GM19438 (cell line): Measurements from ENCODE around the gene RPL32.

ENCODE experiments used
- ATAC-seq: cut with Tn5 transposase; IDR thresholded peaks from one replicate; pipeline ENCODE4 v1.9.1; 2021; ENCODE audit warnings: low read depth; ENCODE audit not compliant: unreplicated experiment

Gene RPL32

DNA sequence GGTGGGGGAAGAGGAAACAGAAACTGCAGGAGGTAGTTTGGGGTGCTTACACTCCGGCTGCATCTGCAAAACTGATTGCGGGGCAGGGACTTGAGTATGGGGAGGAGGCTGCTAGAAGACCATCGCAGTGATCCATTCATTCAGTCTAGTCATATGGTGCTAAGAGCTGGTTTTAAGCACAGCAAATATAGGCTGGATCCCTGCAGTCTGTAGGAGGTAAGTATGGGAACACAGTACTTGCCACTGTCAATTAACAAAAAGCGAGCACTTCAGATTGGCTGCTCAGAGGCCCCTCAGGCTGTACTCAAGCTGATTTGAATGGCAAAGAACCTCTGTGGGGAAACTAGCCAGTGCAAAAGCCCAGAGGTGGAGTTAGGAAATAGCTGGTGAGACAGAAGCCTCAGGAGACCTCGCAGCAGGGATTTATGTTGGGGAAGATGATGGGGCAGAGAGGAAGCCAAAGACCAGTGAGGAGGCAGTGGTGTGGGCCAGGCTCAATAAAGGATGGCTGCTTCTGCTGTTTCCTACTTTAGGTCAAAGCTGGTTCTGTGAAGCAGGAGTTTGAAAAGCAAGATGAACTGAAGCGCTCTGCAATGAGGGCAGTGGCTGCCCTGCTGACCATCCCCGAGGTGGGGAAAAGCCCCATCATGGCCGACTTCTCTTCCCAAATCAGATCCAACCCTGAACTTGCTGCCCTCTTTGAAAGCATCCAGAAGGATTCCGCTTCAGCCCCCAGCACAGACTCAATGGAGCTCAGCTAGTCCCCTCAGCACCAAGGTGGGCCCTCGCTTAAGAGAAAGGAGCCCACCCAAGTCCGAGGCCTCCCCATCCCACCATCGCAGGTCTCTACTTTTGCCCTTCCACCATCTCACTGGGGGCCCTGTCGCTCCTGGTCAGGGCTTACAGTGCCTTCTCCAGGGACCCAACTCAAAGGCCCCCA is 7.9 kb downstream of the RPL32 start:
- no peak for ATAC-seq

DNA sequence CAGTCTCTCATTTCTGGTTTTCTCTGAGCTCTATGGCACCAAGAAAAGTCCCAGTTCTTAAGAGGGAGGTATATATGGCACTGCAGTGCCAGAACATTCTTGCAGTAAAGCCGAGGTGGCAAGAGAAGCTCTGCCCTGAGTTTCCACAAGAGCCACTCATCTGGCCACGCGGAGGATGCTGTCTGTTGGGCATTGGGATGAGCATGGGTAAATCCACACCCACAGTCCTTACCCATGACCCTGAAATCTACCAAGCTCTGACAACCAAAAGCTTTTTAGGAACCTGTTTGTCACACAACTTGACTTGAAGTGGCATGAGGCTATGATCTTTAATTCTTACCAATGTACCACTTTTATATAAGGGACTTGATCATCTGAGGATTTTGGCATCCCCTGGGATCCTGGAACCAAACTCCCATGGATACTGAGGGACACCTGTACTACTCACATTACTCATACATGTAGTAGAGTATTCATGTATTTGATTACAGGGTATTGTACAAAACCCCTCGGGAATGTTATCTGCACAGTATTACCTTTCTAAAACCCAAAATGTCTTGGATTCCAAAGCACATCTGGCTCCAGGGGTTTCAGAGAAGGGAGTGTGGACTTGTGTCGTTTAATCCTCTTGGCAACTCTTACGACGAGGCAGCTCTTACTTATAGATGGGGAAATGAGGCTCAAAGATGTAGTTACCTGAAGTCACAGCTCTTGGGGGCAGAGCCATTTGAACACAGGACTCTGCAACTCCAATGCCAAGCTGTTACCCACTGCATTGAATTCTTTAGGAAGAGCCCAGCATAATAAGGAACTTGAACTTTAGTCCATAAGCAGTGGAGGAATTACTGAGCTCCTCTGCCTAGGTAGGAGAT is 8.8 kb downstream of the RPL32 start:
- no peak for ATAC-seq

DNA sequence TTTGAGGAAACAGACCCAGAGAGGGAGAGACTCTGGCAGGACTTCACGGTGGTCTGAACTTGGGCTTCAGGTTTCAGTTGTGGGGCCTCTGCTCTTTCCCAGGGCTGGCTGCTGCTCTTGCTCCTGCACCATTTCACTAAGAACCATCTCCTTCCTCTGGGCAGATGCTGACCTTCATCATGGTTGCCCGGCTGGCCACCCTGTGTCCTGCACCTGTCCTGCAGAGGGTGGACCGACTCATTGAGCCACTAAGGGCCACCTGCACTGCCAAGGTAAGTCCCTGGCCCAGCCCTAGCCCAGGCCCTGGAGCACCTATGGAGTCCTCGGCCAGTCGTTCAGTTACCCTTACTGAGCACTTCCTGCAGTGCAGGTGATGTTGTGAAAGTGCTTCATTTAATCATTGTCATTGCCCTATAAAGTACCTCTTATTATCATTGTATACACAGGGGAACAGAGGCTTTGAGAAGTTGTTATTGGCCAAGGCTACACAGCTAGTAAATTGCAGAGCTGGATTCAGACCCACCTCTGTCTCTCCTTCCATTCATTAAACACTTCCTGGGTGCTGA is 10.0 kb downstream of the RPL32 start:
- ATAC-seq: no peak

DNA sequence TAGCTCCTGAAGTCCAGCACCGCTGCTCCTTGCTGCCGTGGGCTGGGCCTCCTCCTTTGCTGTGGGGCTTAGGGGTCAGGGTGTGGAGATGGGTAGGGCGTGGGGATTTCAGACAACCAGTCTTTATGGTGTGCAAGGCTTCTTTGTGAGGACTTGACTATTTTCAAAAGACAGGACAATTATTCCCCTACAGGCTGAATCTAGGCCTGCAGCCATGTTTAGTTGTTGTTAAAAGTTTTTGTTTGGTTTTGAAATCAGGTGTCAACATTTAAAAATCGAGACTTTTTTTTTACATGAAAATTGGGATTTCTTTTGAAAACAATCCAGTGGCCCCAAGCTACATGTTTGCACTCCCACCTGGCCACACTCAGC is 10.6 kb downstream of the RPL32 start:
- ATAC-seq: no peak

DNA sequence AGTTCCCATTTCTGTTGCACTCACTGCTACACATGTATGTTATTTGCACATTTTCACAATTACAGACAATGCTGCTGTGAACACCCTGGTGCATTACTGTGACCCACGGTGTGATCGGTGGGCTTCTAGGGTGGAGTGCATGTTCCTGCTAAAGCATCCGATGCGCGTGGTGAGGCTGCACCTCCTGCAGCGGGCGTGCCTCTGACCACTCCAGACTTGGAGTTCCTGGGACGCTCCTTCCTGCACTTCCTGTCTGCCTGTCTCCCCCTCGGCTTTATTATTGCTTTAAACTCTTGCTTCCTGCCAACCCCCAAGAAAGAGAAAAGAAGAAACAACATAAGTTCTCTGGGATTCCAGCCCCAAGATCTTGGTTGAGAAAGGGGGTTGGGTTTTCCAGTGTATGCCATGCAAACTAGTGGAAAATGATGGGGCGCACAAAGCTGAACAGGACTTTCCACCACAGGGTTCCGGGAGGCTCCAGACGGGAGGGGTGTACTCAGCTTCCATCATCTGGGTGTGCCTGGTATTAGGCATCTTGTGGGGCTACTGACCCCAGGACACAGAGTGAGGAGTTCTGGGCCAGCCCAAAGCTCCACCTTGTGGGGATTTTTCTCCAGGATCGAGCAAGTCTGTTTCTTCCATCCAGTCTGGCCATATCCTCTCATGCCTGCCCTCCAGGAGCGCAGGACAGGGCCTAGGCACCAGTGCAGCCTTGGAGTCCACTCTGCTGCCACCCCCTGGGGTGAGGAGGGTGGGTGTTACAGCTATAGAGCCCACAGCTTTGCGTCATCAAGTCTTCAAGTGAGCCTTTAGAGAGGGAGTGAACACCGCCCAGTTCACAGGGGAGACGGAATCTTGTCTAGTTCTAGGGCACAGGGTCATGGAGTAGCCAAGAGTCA is 11.2 kb downstream of the RPL32 start:
- no peak for ATAC-seq

DNA sequence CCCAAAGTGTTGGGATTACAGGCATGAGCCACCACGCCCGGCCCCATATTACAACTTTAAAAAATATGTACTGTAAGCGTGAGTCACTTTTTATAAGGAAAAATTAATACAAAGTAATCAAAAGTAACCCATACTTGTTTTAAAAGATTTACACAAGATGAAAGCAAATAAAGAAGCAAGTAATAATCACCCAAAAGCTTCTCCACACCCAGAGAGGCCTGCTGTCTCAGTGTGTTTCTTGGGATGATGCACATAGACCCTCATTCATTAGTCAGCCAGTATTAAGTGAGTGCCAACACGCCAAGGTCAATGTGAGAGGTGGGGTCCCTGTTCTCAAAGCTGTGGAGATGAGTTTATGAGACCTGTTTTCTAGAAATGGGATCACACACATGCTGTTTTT is 12.0 kb downstream of the RPL32 start:
- ATAC-seq: no peak

DNA sequence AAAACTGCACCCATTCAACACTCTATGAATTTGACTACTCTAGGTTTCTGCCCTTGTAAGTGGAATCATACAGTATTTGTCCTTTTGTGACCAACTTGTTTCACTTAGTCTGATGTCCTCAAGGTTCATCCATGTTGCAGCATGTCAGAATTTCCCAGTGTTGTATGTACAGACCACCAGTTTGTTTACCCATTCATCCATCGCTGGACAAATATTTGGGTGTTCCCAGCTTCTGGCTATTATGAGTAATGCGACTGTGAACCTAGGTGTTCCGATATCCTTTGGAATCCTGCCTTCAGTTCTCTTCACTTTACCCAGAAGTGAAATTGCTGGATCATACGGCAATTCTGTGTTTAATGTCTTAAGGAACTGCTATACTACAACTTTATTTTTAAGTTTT is 12.6 kb downstream of the RPL32 start:
- no peak for ATAC-seq

DNA sequence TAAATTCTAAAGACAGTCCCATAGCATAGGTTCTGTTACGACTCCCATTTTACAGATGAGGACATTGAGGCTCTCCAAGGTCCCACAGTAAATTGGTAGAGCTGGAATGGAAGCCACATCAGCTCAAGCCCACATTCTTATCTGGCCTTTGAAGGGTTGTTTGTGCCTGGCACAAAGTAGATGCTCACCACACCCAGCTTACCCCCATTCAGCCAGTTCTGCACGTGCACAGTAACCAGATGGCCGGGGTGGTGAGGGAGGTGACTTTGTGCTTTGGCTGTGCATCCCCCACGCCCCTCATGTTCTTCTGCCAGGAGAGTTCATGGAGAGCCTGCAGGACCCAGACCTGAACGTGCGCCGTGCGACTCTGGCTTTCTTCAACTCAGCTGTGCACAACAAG is 16.2 kb downstream of the RPL32 start:
- no peak for ATAC-seq

DNA sequence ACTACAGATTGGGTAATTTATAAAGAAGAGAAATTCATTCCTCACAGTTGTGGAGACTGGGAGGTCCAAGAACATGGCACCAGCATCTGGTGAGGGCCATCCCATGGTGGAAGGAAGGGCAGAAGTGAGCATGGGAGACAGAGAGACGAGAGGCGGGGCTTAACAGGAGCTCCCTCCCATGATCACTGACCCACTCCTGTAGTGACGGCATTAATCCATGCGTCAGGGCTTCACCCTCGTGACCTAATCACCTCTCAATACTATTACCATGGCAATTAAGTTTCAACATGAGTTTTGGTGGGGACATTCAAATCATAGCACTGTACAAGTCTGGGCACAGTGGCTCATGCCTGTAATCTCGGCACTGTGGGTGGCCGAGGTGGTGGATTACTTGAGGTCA is 17.1 kb downstream of the RPL32 start:
- ATAC-seq: no peak

DNA sequence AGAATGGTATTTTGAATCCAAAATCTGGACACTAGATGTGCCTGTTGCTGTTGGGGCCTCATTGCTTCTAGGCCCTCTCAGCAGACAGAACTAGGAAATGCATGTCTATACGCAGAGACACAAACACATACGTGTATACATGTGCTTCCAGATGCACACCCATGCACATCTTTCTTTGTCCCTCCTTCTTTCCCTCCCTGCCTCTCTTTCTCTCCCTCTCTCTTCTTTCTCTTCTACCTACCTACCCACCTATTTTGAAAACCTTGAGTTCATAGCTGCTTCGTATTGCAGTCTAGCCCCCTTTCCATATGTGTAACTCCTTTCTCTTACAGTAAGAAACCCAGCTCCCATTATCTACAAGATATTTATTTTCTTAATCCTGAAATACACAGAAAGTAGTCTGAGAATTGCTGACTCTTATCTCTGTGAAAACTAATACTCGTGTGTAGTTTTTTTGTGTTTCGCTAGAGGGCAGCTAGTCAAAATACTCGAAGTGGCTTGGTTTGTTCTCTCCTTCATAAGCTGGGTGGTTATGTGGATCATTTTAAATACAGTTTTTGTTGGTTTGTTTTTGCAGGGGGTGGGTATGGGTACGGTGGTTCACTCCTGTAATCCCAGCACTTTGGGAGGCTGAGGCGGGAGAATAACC is 18.5 kb downstream of the RPL32 start:
- no peak for ATAC-seq

DNA sequence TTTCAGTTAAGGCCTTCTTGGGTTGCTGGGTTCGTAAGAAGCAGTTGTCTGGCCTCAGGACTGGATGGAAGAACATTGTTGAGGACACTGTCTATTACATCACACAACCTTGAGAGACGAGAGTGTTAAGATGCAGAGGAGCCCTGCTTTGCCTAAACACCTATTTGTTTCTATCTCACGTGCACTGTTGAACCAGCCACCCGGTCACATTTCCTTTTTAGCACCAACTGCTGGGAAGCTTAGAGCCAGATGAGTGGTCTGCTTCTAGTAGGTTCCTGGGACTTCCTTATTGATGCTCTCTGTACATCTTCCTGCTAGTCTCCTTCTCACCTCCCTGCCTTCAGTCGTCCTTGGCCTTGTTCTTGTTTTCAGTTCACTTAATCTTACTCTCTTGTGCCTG is 22.6 kb downstream of the RPL32 start:
- no peak for ATAC-seq

DNA sequence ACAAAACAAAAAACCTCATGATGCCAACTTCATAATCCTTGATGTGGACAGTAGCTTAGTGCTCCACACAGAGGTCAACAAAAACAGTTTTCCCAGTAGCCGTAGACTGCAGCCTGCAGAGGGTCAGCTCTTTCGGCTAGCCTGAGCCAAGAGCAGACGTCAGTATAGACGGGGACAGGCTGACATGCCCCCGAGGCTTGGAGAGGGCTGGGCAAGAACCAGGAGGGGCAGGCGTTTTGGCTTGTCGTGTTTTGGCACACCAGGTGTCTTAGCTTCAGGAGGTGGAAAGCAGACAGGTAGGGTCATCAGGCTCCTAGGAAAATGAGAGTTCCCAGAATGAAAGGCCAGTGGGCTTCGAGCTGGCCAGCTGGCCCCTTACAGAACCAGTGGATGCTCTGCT is 23.1 kb downstream of the RPL32 start:
- no peak for ATAC-seq

DNA sequence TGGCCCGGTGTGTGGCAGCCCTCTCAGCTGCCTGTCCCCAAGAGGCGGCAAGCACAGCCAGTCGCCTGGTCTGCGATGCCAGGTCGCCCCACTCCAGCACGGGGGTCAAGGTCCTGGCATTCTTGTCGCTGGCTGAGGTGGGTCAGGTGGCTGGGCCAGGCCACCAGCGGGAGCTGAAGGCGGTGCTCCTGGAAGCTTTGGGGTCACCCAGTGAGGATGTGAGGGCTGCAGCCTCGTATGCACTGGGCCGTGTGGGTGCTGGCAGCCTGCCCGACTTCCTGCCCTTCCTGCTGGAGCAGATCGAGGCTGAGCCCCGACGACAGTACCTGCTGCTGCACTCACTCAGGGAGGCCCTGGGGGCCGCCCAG is 24.0 kb downstream of the RPL32 start:
- ATAC-seq: no peak

DNA sequence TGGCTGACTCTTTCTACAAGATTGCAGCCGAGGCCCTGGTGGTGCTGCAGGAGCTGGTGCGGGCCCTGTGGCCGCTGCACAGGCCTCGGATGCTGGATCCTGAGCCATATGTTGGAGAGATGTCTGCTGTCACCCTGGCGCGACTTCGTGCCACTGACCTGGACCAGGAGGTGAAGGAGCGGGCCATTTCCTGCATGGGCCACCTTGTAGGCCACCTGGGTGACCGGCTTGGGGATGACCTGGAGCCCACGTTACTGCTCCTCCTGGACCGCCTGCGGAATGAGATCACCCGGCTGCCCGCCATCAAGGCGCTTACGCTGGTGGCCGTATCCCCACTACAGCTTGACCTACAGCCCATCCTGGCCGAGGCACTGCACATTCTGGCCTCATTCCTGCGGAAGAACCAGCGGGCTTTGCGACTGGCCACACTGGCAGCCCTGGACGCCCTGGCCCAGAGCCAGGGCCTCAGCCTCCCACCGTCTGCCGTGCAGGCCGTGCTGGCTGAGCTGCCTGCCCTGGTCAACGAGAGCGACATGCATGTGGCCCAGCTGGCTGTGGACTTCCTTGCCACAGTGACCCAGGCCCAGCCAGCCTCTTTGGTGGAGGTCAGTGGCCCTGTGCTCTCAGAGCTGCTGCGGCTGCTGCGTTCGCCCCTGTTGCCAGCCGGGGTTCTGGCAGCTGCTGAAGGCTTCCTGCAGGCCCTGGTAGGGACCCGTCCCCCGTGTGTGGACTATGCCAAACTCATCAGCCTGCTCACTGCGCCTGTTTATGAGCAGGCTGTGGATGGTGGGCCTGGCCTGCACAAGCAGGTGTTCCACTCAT is 24.6 kb downstream of the RPL32 start:
- ATAC-seq: no peak

DNA sequence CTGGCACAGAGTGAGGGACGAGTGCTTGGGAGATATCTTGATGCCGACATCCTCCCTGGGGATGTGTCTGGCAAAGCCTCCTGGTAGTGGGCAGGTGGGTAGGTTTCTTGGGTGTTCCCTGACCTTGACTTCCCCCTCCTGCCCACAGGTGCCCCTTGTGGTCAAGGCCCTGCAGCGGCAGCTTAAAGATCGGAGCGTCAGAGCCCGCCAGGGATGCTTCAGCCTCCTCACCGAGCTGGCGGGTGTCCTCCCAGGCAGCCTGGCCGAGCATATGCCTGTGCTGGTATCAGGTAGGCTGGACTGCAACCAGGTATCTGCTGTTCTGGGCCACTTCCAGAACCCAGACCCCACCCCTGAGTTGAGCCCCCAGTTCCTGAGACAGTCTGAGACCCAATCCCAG is 25.6 kb downstream of the RPL32 start:
- ATAC-seq: no peak

DNA sequence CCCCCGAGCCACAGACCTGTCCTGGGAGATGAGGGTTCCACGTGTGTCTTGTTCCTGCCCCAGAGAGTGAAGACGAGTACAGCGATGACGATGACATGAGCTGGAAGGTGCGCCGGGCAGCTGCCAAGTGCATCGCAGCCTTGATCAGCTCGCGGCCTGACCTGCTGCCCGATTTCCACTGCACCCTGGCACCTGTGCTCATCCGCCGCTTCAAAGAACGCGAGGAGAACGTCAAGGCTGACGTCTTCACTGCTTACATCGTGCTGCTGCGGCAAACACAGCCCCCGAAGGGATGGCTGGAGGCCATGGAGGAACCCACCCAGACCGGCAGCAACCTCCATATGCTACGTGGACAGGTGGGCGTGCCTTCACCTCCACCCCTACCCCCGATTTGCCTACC is 26.3 kb downstream of the RPL32 start:
- ATAC-seq: no peak

DNA sequence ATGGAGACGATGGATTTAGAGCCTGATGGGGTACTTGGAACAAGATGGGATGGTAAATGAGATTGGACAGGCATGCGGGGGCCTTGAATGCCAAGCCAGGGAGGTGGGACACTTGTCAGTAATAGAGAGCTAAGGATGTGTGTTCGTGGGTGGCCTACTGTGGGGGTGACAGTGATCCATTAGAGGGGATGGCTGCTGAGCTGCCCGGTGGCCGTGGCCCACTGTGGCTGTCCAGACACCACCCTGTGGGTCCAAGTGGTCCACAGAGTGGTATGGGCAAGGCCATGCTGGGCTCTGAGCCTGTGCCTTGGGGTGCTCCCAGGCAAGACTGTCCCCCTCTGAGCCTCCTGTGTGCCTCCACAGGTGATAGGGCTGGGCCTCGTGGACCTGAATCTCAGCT is 27.4 kb downstream of the RPL32 start:
- no peak for ATAC-seq

DNA sequence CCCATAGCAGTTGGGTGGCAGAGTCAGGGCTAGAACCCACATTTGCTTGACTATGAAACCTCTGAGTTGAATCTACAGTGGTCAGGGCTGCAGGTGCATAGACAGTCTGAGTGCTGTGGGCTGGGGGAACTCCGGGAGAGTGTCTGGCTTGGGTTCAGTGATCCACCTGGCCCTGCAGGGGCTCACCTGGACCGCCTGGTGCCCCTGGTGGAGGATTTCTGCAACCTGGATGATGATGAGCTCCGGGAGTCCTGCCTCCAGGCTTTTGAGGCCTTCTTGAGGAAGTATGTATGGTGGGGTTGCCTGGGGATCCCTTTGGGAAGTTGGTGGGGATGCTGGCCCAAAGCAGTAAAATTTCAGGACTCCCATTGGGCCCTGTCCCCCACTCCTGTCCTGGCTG is 28.6 kb downstream of the RPL32 start:
- no peak for ATAC-seq

DNA sequence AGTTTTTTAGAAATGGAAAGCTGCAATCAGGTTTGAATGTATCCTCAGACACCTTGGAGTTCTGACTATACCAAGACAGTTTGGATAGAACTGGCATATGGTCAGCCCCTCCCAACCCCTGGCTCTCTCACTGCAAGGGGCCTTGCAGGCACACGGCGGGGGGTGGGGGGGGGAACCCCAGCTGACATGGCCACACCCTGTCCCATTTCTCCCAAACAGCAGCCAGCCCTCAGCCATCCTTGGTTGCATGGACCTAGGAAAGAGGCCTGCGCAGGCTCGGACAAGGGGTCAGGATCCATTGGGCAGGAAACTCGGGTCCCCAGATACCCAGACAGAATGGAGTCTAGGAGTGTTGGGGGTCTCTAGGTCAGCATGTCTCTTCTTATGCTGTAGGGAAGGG is 30.4 kb downstream of the RPL32 start:
- ATAC-seq: no peak
